HEK293T (cell line): Measurements from ENCODE around the gene ETFDH.

Experiments
- CTCF ChIA-PET: fragments of 350-600 bp; formaldehyde crosslinking; extraction: SDS; loops from one replicate; lab custom pipeline; 2021; ENCODE audit warnings: antibody characterized with exemption, inconsistent platforms; lab: Yijun Ruan, JAX
- POLR2A ChIA-PET: fragments of 350-600 bp; formaldehyde crosslinking; extraction: SDS; loops from one replicate; lab custom pipeline; 2020; ENCODE audit warnings: antibody characterized with exemption, inconsistent platforms; lab: Yijun Ruan, JAX
- DNase-seq: peaks from one replicate; pipeline ENCODE4 v3.0.0; 2012; ENCODE audit warnings: mixed read lengths; ENCODE audit errors: extremely low spot score
- ARNT ChIP-seq: fragments of 450-650 bp; IDR thresholded peaks from 2 replicates; pipeline ENCODE4 v1.6.1; 2017; ENCODE audit warnings: mild to moderate bottlenecking
- BHLHE40 ChIP-seq: fragments of 450-650 bp; IDR thresholded peaks from 2 replicates; pipeline ENCODE4 v1.6.1; 2016; ENCODE audit warnings: mild to moderate bottlenecking, moderate library complexity, borderline replicate concordance
- CTBP1 ChIP-seq: fragments of 450-650 bp; IDR thresholded peaks from 2 replicates; pipeline ENCODE4 v1.6.1; 2016; ENCODE audit warnings: borderline replicate concordance
- ELF4 ChIP-seq: fragments of 450-650 bp; IDR thresholded peaks from 2 replicates; pipeline ENCODE4 v1.6.1; 2017; ENCODE audit warnings: antibody characterized with exemption
- FOXA1 ChIP-seq: fragments of 450-650 bp; IDR thresholded peaks from 2 replicates; pipeline ENCODE4 v1.6.1; 2016; ENCODE audit warnings: mild to moderate bottlenecking
- FOXK2 ChIP-seq: fragments of 450-650 bp; IDR thresholded peaks from 2 replicates; pipeline ENCODE4 v1.6.1; 2016; ENCODE audit warnings: mild to moderate bottlenecking
- FOXM1 ChIP-seq: fragments of 450-650 bp; IDR thresholded peaks from 2 replicates; pipeline ENCODE4 v1.6.1; 2017; ENCODE audit warnings: mild to moderate bottlenecking, borderline replicate concordance
- HDGF ChIP-seq: fragments of 450-650 bp; IDR thresholded peaks from 2 replicates; pipeline ENCODE4 v1.6.1; 2017; ENCODE audit warnings: antibody characterized with exemption, borderline replicate concordance
- L3MBTL2 ChIP-seq: fragments of 450-650 bp; conservative IDR thresholded peaks from 2 replicates; pipeline ENCODE4 v1.6.1; 2016; ENCODE audit warnings: mild to moderate bottlenecking
- LEF1 ChIP-seq: fragments of 450-650 bp; IDR thresholded peaks from 2 replicates; pipeline ENCODE4 v1.6.1; 2017; ENCODE audit warnings: mild to moderate bottlenecking, borderline replicate concordance
- NFRKB ChIP-seq: fragments of 450-650 bp; IDR thresholded peaks from 2 replicates; pipeline ENCODE4 v1.6.1; 2016; ENCODE audit warnings: mild to moderate bottlenecking, moderate library complexity
- PKNOX1 ChIP-seq: fragments of 450-650 bp; IDR thresholded peaks from 2 replicates; pipeline ENCODE4 v1.6.1; 2016
- SP1 ChIP-seq: fragments of 450-650 bp; IDR thresholded peaks from 2 replicates; pipeline ENCODE4 v1.6.1; 2017
- SUZ12 ChIP-seq: fragments of 450-650 bp; IDR thresholded peaks from 2 replicates; pipeline ENCODE4 v1.6.1; 2016; ENCODE audit warnings: mild to moderate bottlenecking
- TARDBP ChIP-seq: fragments of 450-650 bp; IDR thresholded peaks from 2 replicates; pipeline ENCODE4 v1.6.1; 2016
- ZNF384 ChIP-seq: fragments of 450-650 bp; IDR thresholded peaks from 2 replicates; pipeline ENCODE4 v1.6.1; 2016

ETFDH gene

GRCh38 chr4:158676076-158676475 lies 4.0 kb downstream of the ETFDH start:
- TF ChIP-seq FOXA1 (no peak), LEF1 (no peak)
- POLR2A ChIA-PET = no interaction called here
- CTCF ChIA-PET = no interaction called here
- DNase-seq = no peak

GRCh38 chr4:158678767-158679166 lies 6.7 kb downstream of the ETFDH start:
- CTCF ChIA-PET = interaction anchor here (0.6 kb wide), 1 partner anchor 725 kb away, joined by 3 read pairs; no protein-coding TSS in a partner anchor
- no peak for TF ChIP-seq BHLHE40
- TF ChIP-seq ZNF384 = no peak
- no peak for TF ChIP-seq FOXK2
- TF ChIP-seq L3MBTL2 = no peak
- no peak for TF ChIP-seq TARDBP
- no peak for TF ChIP-seq ARNT
- no peak for TF ChIP-seq FOXM1
- no peak for TF ChIP-seq SUZ12
- no peak for TF ChIP-seq HDGF
- no peak for TF ChIP-seq ELF4
- no peak for TF ChIP-seq PKNOX1
- TF ChIP-seq NFRKB = no peak
- no peak for TF ChIP-seq SP1
- TF ChIP-seq CTBP1 = no peak
- no peak for TF ChIP-seq LEF1
- TF ChIP-seq FOXA1 = no peak
- no peak for DNase-seq
- POLR2A ChIA-PET = no interaction called here

GRCh38 chr4:158681629-158682028 lies 9.5 kb downstream of the ETFDH start:
- DNase-seq = no peak
- TF ChIP-seq SP1 = no peak
- no peak for TF ChIP-seq BHLHE40
- no peak for TF ChIP-seq ELF4
- no peak for TF ChIP-seq ARNT
- TF ChIP-seq LEF1 = no peak
- no peak for TF ChIP-seq PKNOX1
- TF ChIP-seq FOXK2 = no peak
- no peak for TF ChIP-seq ZNF384
- no peak for TF ChIP-seq TARDBP
- no peak for TF ChIP-seq FOXA1
- no peak for TF ChIP-seq SUZ12
- no peak for TF ChIP-seq CTBP1
- TF ChIP-seq L3MBTL2 = no peak
- TF ChIP-seq FOXM1 = no peak
- TF ChIP-seq HDGF = no peak
- no peak for TF ChIP-seq NFRKB
- ChIA-PET POLR2A (interaction anchor here (1.0 kb wide), 1 partner anchor 11 kb away, joined by 3 read pairs; no protein-coding TSS in a partner anchor), CTCF (interaction anchor here (0.9 kb wide), 1 partner anchor 29 kb away, joined by 3 read pairs; no protein-coding TSS in a partner anchor)

GRCh38 chr4:158682066-158682465 lies 10.0 kb downstream of the ETFDH start:
- TF ChIP-seq LEF1 = no peak
- TF ChIP-seq ELF4 = no peak
- no peak for TF ChIP-seq CTBP1
- TF ChIP-seq FOXM1 = no peak
- no peak for TF ChIP-seq PKNOX1
- TF ChIP-seq TARDBP = no peak
- TF ChIP-seq ARNT = no peak
- no peak for TF ChIP-seq SP1
- no peak for TF ChIP-seq FOXA1
- no peak for TF ChIP-seq SUZ12
- TF ChIP-seq NFRKB = no peak
- TF ChIP-seq HDGF = no peak
- no peak for TF ChIP-seq FOXK2
- TF ChIP-seq BHLHE40 = no peak
- no peak for TF ChIP-seq L3MBTL2
- TF ChIP-seq ZNF384 = no peak
- no peak for DNase-seq
- POLR2A ChIA-PET = interaction anchor here (1.0 kb wide), 1 partner anchor 11 kb away, joined by 3 read pairs; no protein-coding TSS in a partner anchor
- CTCF ChIA-PET = no interaction called here

GRCh38 chr4:158688813-158689212 lies 16.7 kb downstream of the ETFDH start:
- ChIA-PET CTCF (no interaction called here), POLR2A (no interaction called here)
- no peak for DNase-seq
- TF ChIP-seq FOXM1 (no peak), NFRKB (no peak), FOXK2 (no peak), FOXA1 (no peak)

- POLR2A ChIA-PET = no interaction called here
- TF ChIP-seq SUZ12 = no peak
- no peak for TF ChIP-seq SP1
- no peak for TF ChIP-seq NFRKB
- no peak for TF ChIP-seq ARNT
Observed at GRCh38 chr4:158704274-158704673, 32.2 kb downstream of the ETFDH start.

More at GRCh38 chr4:158704274-158704673, 32.2 kb downstream of the ETFDH start:
- CTCF ChIA-PET = no interaction called here
- no peak for DNase-seq
